Activated T-helper 1 cell treated with anti-CD3 and anti-CD28 coated beads, Interleukin-2, amount 50 U/mL, for 16 hours (primary cell): Measurements from ENCODE around the gene PRCD.

Source experiments
- DNase-seq, 2 donors: peaks; one replicate each; pipeline ENCODE4 v3.0.0-alpha.2; 2020; ENCODE audit warnings: low read depth in 1 of 2, low spot score in 1 of 2

Gene PRCD

GRCh38 chr17:76538281-76538931 is 1.4 kb upstream of the PRCD start:
- no peak for DNase-seq

- no peak for DNase-seq
Observed at GRCh38 chr17:76538941-76539570, 788 bp upstream of the PRCD start.

- DNase-seq = no peak
Observed at GRCh38 chr17:76540381-76541300, 797 bp downstream of the PRCD start.

- no peak for DNase-seq
Observed at GRCh38 chr17:76541739-76542454, 2.1 kb downstream of the PRCD start.

GRCh38 chr17:76542566-76542971 is 2.7 kb downstream of the PRCD start:
- DNase-seq = no peak

GRCh38 chr17:76542984-76543383 is 3.1 kb downstream of the PRCD start:
- DNase-seq = no peak

GRCh38 chr17:76543482-76543825 is 3.6 kb downstream of the PRCD start:
- DNase-seq = no peak

GRCh38 chr17:76543826-76544545 is 4.1 kb downstream of the PRCD start:
- no peak for DNase-seq

- no peak for DNase-seq
Observed at GRCh38 chr17:76544546-76545365, 4.9 kb downstream of the PRCD start.

GRCh38 chr17:76545918-76546555 is 6.2 kb downstream of the PRCD start:
- no peak for DNase-seq

- DNase-seq = no peak
Observed at GRCh38 chr17:76546556-76547182, 6.8 kb downstream of the PRCD start.

- no peak for DNase-seq
Observed at GRCh38 chr17:76547183-76547641, 7.4 kb downstream of the PRCD start.

- no peak for DNase-seq
Observed at GRCh38 chr17:76547642-76548202, 7.9 kb downstream of the PRCD start.

GRCh38 chr17:76548378-76549214 is 8.8 kb downstream of the PRCD start:
- DNase-seq = no peak

GRCh38 chr17:76549215-76549518 is 9.3 kb downstream of the PRCD start:
- no peak for DNase-seq

GRCh38 chr17:76549539-76549938 is 9.7 kb downstream of the PRCD start:
- no peak for DNase-seq

GRCh38 chr17:76550712-76551615 is 11.1 kb downstream of the PRCD start:
- DNase-seq = no peak
